GM10847 (cell line): ENCODE results near the gene SPRING1.

Source experiments
- POLR2A ChIP-seq: IDR thresholded peaks from 2 replicates; pipeline ENCODE4 v1.6.1; 2011; ENCODE audit not compliant: insufficient read length; ENCODE audit errors: extremely low read depth

The SPRING1 gene, protein sequence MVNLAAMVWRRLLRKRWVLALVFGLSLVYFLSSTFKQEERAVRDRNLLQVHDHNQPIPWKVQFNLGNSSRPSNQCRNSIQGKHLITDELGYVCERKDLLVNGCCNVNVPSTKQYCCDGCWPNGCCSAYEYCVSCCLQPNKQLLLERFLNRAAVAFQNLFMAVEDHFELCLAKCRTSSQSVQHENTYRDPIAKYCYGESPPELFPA

DNA sequence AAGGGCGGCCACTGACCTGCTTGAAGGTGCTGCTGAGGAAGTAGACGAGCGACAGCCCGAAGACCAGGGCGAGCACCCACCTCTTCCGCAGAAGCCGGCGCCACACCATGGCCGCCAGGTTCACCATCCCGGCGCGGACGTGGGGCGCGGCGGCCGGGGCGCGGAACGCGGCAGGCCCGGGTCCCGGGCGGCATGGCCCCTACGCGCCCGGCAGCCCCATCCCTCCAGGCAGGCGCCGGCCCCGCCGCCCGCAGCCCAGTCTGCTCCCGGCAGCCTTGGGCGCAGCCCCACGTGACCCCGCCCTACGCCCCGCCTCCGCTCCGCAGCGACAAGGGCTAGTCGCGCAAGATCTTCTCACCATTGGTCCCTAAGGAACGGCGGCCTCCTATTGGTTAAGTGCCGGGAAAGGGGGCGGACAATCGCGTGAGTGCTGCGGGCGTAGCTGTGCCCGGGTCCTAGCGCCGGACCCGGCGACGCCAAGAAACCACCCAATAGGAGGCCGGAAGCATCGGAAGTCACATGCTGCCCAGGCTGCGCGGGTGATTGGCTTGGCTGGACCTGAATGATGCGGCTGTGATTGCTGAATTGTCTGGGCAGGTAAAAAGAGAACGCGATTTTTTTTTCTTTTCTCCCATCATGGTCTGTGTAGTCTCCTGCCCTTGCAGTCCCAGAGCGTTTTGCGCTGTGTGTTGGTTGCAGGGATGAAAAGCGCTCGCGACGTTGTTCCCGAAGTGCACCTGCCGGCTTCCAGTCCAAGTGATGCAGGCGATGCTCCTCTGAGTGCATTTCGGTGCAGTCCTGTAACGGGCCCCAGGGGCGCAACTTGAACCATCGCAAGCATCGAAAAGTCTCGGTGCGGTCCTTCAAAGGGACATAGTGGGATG lies at the start of gene SPRING1, which contains the start of gene RNFT2:
Gene SPRING1, minus strand, starts transcription at position 296 of the 884 bp plus-strand sequence. Its CDS starts 169 bp downstream, at position 127.
Gene RNFT2, plus strand, starts transcription at position 542 of the 884 bp plus-strand sequence. CDS start 2,183 bp downstream, outside the sequence.
- peak; percentile 90 for TF ChIP-seq POLR2A

DNA sequence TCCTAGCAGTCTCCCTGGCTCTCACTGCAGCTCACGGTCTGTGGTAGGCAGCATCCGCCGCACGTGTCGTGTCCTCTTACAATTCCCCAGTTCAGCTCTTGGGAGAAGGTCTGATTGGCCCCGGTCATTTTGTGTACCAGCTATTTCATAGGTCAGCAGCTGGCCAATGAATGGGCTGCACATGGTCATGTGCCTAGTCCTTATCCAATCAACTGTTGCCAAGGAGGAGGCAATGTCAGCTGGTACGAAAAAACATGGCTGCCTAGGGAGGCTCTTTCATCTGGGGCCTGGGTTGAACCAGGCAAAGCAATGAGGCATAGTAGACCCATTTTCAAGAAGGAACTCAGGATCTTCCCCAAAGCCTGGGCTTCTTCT lies 46.4 kb upstream of the SPRING1 start:
- no peak for TF ChIP-seq POLR2A

- TF ChIP-seq POLR2A: no peak
These were observed 45.8 kb upstream of the SPRING1 start for GRCh38 chr12:116783525-116784237.

DNA sequence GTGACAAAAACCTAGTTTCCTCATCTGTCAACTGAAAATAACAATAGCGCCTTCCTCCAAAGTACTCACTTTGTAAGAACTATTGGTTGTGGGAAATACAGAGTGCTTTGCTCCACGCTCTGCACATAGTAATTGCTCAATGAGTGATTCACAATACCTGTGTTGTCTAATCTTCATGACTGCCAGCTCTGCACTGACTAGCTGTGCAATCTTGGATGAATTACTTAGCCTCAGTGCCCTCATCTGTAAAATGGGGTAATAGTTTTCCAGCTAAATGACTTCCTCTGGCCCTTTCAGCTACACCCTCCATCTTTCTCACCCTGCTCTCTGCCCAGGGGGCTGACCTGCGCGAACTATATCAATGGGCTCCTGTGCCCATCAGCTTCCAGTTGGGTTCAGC lies 43.1 kb upstream of the SPRING1 start:
- no peak for TF ChIP-seq POLR2A

- no peak for TF ChIP-seq POLR2A
These were observed 41.7 kb upstream of the SPRING1 start for GRCh38 chr12:116779597-116779996.

DNA sequence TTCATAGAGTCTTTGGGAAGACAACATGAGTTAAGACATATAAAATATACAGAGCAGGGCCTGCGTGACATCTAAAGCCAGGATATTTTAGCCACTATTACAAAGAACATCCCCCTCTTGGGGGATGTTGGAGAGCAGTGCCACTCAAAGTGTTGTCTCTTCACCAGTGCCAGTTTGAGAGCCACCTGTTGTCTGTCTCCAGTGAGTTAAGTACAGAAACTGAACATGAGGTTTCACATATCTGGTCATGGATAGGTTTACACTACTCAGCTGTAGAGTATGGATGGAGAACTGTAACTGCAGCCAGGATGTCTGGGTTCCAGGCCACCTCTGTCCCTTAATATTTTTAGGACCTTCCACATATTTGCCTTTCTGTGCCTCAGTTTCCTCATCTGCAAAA lies 39.4 kb upstream of the SPRING1 start:
- no peak for TF ChIP-seq POLR2A

DNA sequence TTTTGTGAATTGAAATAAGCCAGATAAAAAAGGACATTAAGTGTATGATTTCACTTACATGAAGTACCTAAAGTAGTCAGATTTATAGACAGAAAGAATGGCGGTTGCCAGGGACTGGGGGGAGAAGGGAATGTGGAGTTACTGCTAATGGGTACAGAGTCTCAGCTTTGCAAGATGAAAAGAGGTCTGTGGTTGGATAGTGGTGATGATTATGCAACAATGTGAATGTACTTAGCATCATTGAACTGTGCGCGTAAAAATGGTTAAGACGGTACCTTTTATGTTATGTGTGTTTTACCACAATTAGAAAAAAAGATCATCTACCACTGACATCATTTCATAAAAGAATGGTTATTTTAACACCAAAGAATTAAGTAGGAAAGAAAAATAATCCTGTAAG lies 36.2 kb upstream of the SPRING1 start:
- TF ChIP-seq POLR2A: no peak

DNA sequence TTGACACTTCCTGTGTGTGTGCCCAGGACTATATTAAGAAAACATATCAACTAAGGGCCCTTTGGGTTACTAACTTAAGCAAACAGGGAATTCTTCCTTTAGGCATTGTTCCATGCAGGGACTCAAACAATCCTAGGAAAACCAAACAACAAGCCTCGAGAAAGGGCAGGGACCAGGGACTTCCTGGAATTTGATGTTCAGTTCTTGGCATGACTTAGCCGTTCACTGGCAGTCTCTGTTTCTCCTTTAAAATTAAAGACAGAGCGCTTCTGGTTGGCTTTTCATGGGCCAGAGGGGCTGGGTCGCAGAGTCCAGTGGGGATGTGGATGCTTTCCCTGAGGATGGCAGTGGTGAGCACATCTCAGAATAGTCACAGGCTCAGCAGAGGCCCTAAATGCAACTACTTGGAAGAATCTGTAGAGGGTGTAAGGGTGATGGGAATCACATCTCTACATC lies 35.4 kb upstream of the SPRING1 start:
- no peak for TF ChIP-seq POLR2A

DNA sequence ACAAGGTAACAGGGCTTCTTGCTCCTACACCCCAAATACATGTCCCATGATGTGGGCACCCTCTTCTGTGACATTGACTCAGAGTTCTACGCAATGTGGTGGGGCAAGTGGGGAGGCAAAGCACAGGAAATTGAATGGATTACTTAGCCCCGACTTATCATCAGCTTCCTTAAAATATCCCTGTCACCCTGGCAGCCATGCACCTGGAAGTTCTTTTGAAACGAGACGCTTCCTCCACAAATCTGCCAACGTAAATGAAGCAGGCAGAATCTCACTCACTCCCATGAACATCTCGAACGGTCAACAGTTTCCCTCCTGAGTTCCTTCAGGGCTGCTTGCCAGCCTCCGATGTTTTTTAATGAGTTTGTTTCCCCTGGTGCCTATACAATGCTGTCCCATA lies 33.8 kb upstream of the SPRING1 start:
- no peak for TF ChIP-seq POLR2A

DNA sequence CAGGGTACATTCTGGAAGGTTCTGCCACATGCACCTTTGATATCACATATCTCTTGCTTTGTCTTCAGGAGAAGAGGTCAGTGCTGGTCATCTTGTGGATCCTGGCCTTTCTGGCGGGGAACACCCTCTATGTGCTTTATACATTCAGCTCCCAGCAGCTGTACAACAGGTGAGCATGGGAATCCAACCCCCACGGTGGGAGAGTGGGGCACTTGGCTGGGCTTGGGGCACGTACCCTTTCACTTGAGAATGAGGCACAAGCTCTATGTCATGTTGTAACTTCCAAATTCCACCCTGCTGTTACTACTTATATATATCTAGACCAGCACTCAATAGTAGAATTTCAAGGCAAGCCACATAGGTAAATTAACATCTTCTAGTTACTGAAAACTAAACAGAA lies 28.9 kb upstream of the SPRING1 start:
- TF ChIP-seq POLR2A: no peak

- TF ChIP-seq POLR2A: no peak
These were observed 28.4 kb upstream of the SPRING1 start for GRCh38 chr12:116766285-116766684.

GRCh38 chr12:116765271-116765670 lies 27.4 kb upstream of the SPRING1 start:
- no peak for TF ChIP-seq POLR2A

DNA sequence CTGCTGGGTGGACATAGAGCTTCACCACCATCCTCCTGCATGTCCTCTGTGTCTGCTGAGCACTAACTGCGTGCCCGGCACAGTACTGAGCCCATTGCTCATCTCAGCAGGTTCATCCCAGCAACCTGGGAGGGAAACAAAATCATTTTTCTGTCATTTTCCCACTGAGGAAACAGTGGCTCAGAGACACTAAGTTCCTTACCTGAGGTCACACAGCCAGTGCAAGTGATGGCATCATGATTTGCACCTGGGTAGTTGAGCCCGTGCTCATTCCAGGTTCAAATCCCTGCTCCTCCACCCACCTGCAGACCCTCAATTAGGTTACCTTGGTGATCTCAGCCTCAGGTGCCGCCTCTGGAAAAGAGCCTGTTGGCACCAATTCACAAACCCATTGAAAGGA lies 23.6 kb upstream of the SPRING1 start:
- TF ChIP-seq POLR2A: no peak

DNA sequence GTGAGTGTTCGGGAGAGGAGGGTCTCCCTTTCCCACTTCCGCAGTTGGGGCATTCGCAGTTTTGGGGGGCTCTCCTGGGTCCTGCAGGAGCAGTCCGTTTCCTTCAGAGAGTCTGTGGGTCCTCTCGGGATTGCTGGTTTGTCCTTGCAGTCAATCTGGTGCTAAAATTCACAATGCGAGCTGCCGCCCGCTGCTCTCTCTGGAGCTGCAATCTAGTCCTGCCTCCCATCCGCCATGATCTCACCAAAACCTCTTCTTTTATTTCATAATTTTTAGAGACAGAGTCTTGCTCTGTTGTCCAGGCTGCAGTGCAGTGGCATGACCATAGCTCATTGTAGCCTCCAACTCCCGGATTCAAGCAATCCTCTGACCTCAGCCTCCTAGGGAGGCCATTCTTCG lies 22.8 kb upstream of the SPRING1 start:
- TF ChIP-seq POLR2A: no peak

- no peak for TF ChIP-seq POLR2A
These were observed 22.1 kb upstream of the SPRING1 start for GRCh38 chr12:116759783-116760621.
